ENCODE data around the gene SCN5A. TPM values are rescaled to one million over a fixed set of nuclear protein-coding genes. Genes with fewer than 3 reads are reported as not detected.

SCN5A gene
- total RNA-seq, 1 donor from 2014 or later: 239 TPM

- DNase-seq: no peak
- no peak overlapping the region for H3K4me3 ChIP-seq
- intact Hi-C loops (cut with micrococcal nuclease): no loop called here
- no peaks in the 10 kb centered on the region for H3K27me3 ChIP-seq (ENCODE audit: low read depth)
- peaks cover 44% of the 10 kb centered on the region for H3K36me3 ChIP-seq
- no peak overlapping the region for H3K27ac ChIP-seq (replicated peaks)
- no peak for TF ChIP-seq CTCF (IDR thresholded peaks at IDR 0.05; ENCODE audit: borderline replicate concordance)
- H3K4me1 ChIP-seq: peaks cover 35% of the 10 kb centered on the region
- H3K9me3 ChIP-seq (replicated peaks): no peaks in the 10 kb centered on the region
Measured at GRCh38 chr3:38549957-38550840, 99.3 kb downstream of the SCN5A start.

GRCh38 chr3:38549486-38549885 is 100.0 kb downstream of the SCN5A start:
- peaks cover 43% of the 10 kb centered on the region for H3K4me1 ChIP-seq
- intact Hi-C loops (cut with micrococcal nuclease): no loop called here
- H3K4me3 ChIP-seq: no peak overlapping the region
- no peaks in the 10 kb centered on the region for H3K27me3 ChIP-seq (ENCODE audit: low read depth)
- H3K9me3 ChIP-seq (replicated peaks): no peaks in the 10 kb centered on the region
- DNase-seq: no peak
- TF ChIP-seq CTCF (IDR thresholded peaks at IDR 0.05; ENCODE audit: borderline replicate concordance): no peak
- peak overlapping the region; percentile 70 for H3K27ac ChIP-seq (replicated peaks)
- peaks cover 40% of the 10 kb centered on the region for H3K36me3 ChIP-seq

GRCh38 chr3:38549082-38549481 is 100.4 kb downstream of the SCN5A start:
- intact Hi-C loops (cut with micrococcal nuclease): no loop called here
- peaks cover 47% of the 10 kb centered on the region for H3K4me1 ChIP-seq
- DNase-seq: no peak
- no peaks in the 10 kb centered on the region for H3K27me3 ChIP-seq (ENCODE audit: low read depth)
- no peaks in the 10 kb centered on the region for H3K9me3 ChIP-seq (replicated peaks)
- H3K4me3 ChIP-seq: no peak overlapping the region
- no peak for TF ChIP-seq CTCF (IDR thresholded peaks at IDR 0.05; ENCODE audit: borderline replicate concordance)
- H3K27ac ChIP-seq (replicated peaks): peak overlapping the region; percentile 70
- H3K36me3 ChIP-seq: peaks cover 36% of the 10 kb centered on the region

- no peak for DNase-seq
- peak overlapping the region; percentile 70 for H3K27ac ChIP-seq (replicated peaks)
- H3K4me3 ChIP-seq: no peak overlapping the region
- no peak for TF ChIP-seq CTCF (IDR thresholded peaks at IDR 0.05; ENCODE audit: borderline replicate concordance)
- H3K9me3 ChIP-seq (replicated peaks): no peaks in the 10 kb centered on the region
- intact Hi-C loops (cut with micrococcal nuclease): no loop called here
- peaks cover 52% of the 10 kb centered on the region for H3K4me1 ChIP-seq
- peaks cover 29% of the 10 kb centered on the region for H3K36me3 ChIP-seq
- H3K27me3 ChIP-seq (ENCODE audit: low read depth): no peaks in the 10 kb centered on the region
Measured at GRCh38 chr3:38548154-38548931, 101.1 kb downstream of the SCN5A start.

GRCh38 chr3:38545983-38546382 is 103.5 kb downstream of the SCN5A start:
- TF ChIP-seq CTCF (IDR thresholded peaks at IDR 0.05; ENCODE audit: borderline replicate concordance): no peak
- no peak for DNase-seq
- Histone ChIP-seq H3K4me3 (no peak overlapping the region), H3K4me1 (peaks cover 76% of the 10 kb centered on the region), H3K27me3 (ENCODE audit: low read depth) (no peaks in the 10 kb centered on the region), H3K27ac (replicated peaks) (peak overlapping the region; percentile 90), H3K36me3 (peaks cover 18% of the 10 kb centered on the region), H3K9me3 (replicated peaks) (no peaks in the 10 kb centered on the region)
- intact Hi-C loops (cut with micrococcal nuclease): no loop called here

All from left ventricle myocardium inferior (tissue), 1 donor.